PC-3 (cell line): ENCODE measurements around the gene SPIB.

Experiments
- CTCF ChIP-seq: fragments of 300-600 bp; sonication (generic); conservative IDR thresholded peaks from 2 replicates; pipeline ENCODE4 v1.5.1; 2017; ENCODE audit warnings: antibody characterized with exemption, low read depth, mild to moderate bottlenecking, low read length
- EZH2phosphoT487 ChIP-seq: fragments of 300-600 bp; sonication (generic); IDR thresholded peaks from 2 replicates; pipeline ENCODE4 v1.6.1; 2018; ENCODE audit warnings: mild to moderate bottlenecking, antibody characterized with exemption, low read length, borderline replicate concordance

- TF ChIP-seq CTCF: no peak
- TF ChIP-seq EZH2phosphoT487: no peak
Observed at GRCh38 chr19:50413531-50413930, 5.2 kb upstream of the SPIB start.
